Fibroblast of skin of abdomen (primary cell): Measurements from ENCODE around the gene PCDHGA1.
"Not testable (repeated sequence)": the region's sequence is repeated elsewhere in the genome, so short reads cannot be mapped to it uniquely, and the experiment has no call there.

ENCODE experiments used
- DNase-seq: peaks from one replicate; pipeline ENCODE4 v3.0.0-alpha.2; 2013

Gene PCDHGA1

DNA sequence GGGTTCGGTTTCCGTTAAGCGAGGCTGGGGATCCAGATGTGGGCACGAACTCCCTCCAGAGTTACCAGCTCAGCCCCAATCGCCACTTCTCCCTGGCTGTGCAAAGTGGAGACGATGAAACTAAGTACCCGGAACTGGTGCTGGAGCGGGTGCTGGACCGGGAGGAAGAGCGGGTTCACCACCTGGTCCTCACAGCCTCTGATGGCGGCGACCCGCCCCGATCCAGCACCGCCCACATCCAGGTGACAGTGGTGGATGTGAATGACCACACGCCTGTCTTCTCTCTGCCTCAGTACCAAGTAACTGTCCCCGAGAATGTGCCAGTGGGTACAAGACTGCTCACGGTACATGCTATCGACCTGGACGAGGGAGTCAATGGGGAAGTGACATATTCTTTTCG, 53.0 kb downstream of the PCDHGA1 start:
- DNase-seq = no peak

GRCh38 chr5:141384471-141385267, 54.4 kb downstream of the PCDHGA1 start:
- no peak for DNase-seq

DNA sequence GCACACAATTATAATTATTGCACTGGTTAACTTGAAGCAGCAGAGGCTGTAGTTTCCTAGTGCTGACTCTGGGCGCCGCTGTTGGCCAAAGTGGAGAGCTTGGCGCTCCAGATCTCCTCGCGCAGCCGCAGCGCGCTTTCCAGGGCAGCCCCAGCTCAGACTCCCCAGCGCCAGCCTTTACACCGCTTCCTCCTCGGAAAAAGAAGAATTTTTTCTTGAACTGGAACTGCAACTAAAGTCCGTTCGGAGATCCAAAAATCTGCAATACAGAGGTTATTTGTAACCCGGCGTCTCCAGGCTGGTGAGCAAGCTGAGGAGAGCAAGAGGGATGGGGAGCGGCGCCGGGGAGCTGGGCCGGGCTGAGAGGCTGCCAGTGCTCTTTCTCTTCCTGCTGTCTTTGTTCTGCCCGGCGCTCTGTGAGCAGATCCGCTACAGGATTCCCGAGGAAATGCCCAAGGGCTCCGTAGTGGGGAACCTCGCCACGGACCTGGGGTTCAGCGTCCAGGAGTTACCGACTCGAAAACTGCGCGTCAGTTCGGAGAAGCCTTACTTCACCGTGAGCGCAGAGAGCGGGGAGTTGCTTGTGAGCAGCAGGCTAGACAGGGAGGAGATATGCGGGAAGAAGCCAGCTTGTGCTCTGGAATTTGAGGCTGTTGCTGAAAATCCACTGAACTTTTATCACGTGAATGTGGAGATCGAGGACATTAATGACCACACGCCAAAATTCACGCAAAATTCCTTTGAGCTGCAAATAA, 57.4 kb downstream of the PCDHGA1 start, which contains the start of gene PCDHGB4:
Gene PCDHGB4 (plus strand): TSS at position 142 of the 755 bp plus-strand sequence. CDS start 187 bp downstream, at position 329.
- peak; percentile 54 for DNase-seq

DNA sequence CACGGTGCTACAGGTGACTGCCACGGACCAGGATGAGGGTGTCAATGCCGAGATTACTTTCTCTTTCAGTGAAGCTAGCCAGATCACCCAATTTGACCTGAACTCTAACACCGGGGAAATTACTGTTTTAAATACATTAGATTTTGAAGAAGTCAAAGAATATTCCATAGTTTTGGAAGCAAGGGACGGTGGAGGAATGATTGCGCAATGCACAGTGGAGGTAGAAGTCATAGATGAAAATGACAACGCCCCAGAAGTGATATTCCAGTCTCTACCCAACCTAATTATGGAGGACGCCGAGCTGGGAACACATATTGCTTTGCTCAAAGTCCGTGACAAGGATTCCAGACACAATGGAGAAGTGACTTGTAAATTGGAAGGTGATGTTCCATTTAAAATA, 58.3 kb downstream of the PCDHGA1 start:
- DNase-seq = no peak

GRCh38 chr5:141389153-141390042, 59.1 kb downstream of the PCDHGA1 start:
- DNase-seq = no peak

DNA sequence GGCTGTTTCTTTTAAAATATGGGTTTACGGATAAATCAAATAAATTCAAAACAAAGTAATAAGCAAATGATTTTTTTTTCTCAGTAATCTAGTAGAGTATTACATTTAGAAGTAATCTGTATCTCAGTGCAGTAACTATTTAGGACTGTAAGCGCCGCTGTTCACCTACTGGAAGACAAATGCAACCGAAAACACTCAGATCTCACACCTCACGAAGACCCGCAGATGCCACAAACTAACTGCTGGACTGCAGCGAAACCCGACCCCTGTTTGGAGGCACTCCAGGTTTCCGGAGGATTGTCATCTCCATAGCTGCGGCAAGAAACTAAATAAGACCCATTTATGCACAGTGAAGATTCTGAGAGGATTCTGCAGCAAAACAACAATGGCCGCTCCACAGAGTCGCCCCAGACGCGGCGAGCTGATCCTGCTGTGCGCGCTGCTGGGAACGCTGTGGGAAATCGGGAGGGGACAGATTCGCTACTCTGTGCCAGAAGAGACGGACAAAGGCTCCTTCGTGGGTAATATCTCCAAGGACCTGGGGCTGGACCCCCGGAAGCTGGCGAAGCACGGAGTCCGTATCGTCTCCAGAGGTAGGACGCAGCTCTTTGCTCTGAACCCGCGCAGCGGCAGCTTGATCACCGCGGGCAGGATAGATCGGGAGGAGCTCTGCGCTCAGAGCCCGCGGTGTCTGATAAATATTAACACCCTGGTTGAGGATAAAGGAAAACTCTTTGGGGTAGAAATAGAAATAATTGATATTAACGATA, 62.3 kb downstream of the PCDHGA1 start, which contains the start of gene PCDHGA8:
Gene PCDHGA8 (plus strand): TSS at position 205 of the 770 bp plus-strand sequence. CDS start 181 bp downstream, at position 386.
- peak; percentile 37 for DNase-seq

DNA sequence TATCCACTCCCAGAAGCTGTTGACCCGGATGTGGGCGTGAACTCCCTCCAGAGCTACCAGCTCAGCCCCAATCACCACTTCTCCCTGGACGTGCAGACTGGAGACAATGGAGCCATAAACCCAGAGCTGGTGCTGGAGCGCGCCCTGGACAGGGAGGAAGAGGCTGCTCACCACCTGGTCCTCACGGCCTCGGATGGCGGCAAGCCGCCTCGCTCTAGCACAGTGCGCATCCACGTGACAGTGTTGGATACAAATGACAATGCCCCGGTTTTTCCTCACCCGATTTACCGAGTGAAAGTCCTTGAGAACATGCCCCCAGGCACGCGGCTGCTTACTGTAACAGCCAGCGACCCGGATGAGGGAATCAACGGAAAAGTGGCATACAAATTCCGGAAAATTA, 63.0 kb downstream of the PCDHGA1 start:
- DNase-seq = no peak

DNA sequence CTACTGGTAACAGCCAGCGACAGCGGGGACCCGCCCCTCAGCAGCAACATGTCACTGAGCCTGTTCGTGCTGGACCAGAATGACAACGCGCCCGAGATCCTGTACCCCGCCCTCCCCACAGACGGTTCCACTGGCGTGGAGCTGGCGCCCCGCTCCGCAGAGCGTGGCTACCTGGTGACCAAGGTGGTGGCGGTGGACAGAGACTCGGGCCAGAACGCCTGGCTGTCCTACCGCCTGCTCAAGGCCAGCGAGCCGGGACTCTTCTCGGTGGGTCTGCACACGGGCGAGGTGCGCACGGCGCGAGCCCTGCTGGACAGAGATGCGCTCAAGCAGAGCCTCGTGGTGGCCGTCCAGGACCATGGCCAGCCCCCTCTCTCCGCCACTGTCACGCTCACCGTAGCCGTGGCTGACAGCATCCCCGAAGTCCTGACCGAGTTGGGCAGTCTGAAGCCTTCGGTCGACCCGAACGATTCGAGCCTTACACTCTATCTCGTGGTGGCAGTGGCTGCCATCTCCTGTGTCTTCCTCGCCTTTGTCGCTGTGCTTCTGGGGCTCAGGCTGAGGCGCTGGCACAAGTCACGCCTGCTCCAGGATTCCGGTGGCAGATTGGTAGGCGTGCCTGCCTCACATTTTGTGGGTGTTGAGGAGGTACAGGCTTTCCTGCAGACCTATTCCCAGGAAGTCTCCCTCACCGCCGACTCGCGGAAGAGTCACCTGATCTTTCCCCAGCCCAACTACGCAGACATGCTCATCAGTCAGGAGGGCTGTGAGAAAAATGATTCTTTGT, 64.3 kb downstream of the PCDHGA1 start:
- not testable (repeated sequence) for DNase-seq

DNA sequence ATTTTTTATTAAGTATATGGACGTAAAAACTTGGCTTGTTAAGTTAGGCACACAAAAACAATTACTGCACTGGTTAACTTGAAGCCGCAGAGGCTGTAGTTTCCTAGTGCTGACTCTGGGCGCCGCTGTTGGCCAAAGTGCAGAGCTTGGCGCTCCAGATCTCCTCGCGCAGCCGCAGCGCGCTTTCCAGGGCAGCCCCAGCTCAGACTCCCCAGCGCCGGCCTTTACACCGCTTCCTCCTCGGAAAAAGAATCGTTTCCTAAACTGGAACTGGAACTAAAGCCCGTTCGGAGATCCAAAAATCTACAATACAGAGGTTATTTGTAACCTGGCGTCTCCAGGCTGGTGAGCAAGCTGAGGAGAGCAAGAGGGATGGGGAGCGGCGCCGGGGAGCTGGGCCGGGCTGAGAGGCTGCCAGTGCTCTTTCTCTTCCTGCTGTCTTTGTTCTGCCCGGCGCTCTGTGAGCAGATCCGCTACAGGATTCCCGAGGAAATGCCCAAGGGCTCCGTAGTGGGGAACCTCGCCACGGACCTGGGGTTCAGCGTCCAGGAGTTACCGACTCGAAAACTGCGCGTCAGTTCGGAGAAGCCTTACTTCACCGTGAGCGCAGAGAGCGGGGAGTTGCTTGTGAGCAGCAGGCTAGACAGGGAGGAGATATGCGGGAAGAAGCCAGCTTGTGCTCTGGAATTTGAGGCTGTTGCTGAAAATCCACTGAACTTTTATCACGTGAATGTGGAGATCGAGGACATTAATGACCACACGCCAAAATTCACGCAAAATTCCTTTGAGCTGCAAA, 67.6 kb downstream of the PCDHGA1 start, which contains the start of gene PCDHGB5:
Gene PCDHGB5 (plus strand): TSS at position 192 of the 796 bp plus-strand sequence. CDS start 181 bp downstream, at position 373.
- peak; percentile 60 for DNase-seq

- no peak for DNase-seq
These were observed 68.3 kb downstream of the PCDHGA1 start for GRCh38 chr5:141398608-141399007.

DNA sequence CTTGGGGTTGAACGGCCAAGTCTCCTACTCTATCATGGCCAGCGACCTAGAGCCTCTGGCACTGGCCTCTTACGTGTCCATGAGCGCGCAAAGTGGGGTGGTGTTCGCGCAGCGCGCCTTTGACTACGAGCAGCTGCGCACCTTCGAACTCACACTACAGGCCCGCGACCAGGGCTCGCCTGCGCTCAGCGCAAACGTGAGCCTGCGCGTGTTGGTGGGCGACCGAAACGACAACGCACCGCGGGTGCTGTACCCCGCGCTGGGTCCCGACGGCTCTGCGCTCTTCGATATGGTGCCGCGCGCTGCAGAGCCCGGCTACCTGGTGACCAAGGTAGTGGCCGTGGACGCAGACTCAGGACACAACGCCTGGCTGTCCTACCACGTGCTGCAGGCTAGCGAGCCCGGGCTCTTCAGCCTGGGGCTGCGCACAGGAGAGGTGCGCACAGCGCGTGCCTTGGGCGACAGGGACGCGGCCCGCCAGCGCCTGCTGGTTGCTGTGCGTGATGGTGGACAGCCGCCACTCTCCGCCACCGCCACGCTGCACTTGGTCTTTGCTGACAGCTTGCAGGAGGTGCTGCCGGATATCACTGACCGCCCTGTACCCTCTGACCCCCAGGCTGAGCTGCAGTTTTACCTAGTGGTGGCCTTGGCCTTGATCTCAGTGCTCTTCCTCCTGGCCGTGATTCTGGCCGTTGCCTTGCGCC, 69.4 kb downstream of the PCDHGA1 start:
- DNase-seq = no peak

DNA sequence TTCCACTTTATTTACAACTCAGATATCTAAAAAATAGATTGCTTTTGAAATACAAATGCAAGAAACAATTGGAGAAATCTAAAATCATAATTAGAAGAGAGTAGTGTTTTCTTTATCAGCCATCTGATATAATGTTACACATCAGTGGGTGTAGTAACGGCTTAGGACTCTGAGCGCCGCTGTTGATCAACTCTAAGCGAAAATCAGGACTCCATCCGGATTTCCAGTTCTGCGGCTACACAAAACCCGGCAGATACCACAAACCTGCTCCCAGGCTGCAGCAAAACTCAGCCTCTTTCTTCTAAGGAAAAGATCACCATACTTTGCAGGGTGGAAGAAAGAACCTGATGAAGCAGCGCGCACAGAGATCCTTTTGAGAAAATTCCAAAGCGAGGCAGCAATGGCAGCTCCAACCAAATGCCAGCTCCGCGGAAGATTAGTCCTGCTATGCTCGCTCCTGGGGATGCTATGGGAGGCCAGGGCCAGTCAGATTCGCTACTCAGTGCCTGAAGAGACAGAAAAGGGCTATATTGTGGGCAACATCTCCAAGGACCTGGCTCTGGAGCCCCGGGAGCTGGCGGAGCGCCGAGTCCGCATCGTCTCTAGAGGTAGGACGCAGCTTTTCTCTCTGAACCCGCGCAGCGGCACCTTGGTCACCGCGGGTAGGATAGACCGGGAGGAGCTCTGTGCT, 72.4 kb downstream of the PCDHGA1 start, which contains the start of gene PCDHGA9:
Gene PCDHGA9 (plus strand): TSS at position 226 of the 691 bp plus-strand sequence. CDS start 175 bp downstream, at position 401.
- peak; percentile 26 for DNase-seq

GRCh38 chr5:141403387-141403786, 73.1 kb downstream of the PCDHGA1 start:
- DNase-seq = no peak

GRCh38 chr5:141407790-141408505, 77.6 kb downstream of the PCDHGA1 start, which contains the start of gene PCDHGB6:
Gene PCDHGB6, plus strand, starts transcription at chr5:141408021. Its CDS starts 182 bp downstream, at chr5:141408203.
- peak; percentile 43 for DNase-seq

GRCh38 chr5:141409598-141410306, 79.4 kb downstream of the PCDHGA1 start:
- no peak for DNase-seq

GRCh38 chr5:141411575-141411974, 81.3 kb downstream of the PCDHGA1 start:
- no peak for DNase-seq
